H54 (cell line): ENCODE measurements around the gene PDE12.

Experiments
- DNase-seq: peaks from one replicate; pipeline ENCODE4 v3.0.0; 2011; ENCODE audit warnings: low spot score, mixed read lengths; ENCODE audit not compliant: insufficient read length
- FAIRE-seq: peaks from 3 replicates; lab custom pipeline; 2011; peaks lifted over from hg19 to GRCh38; lab: Jason Lieb, UNC
- POLR2A ChIP-seq: IDR thresholded peaks from 2 replicates; pipeline ENCODE4 v1.6.1; 2011; ENCODE audit warnings: low read depth, mild to moderate bottlenecking, low read length

PDE12 gene

GRCh38 chr3:57555738-57556458, at the start of gene PDE12:
PDE12 (plus strand) TSS chr3:57556274; CDS start chr3:57556380, 106 bp downstream.
- peak; percentile 72 for TF ChIP-seq POLR2A
- DNase-seq: peak; percentile 74
- FAIRE-seq: no peak

GRCh38 chr3:57512166-57512565, 43.9 kb upstream of the PDE12 start:
- FAIRE-seq (no peak), DNase-seq (no peak)
- no peak for TF ChIP-seq POLR2A

GRCh38 chr3:57518276-57518915, 37.7 kb upstream of the PDE12 start:
- FAIRE-seq (peak; percentile 81), DNase-seq (peak; percentile 12)
- TF ChIP-seq POLR2A: no peak

GRCh38 chr3:57530071-57530608, 25.9 kb upstream of the PDE12 start:
- DNase-seq (no peak), FAIRE-seq (no peak)
- no peak for TF ChIP-seq POLR2A

GRCh38 chr3:57538465-57538864, 17.6 kb upstream of the PDE12 start:
- DNase-seq: no peak

GRCh38 chr3:57544181-57545125, 11.6 kb upstream of the PDE12 start, which contains the start of gene DNAH12:
DNAH12 (minus strand) TSS chr3:57544344; CDS start chr3:57542870, 1,474 bp downstream.
- TF ChIP-seq POLR2A: no peak
- no peak for FAIRE-seq
- no peak for DNase-seq

More at GRCh38 chr3:57538465-57538864, 17.6 kb upstream of the PDE12 start:
- TF ChIP-seq POLR2A: no peak
- no peak for FAIRE-seq

- no peak for DNase-seq
- no peak for FAIRE-seq
- no peak for TF ChIP-seq POLR2A
Observed at GRCh38 chr3:57545636-57546268, 10.3 kb upstream of the PDE12 start.

GRCh38 chr3:57546616-57547015, 9.5 kb upstream of the PDE12 start:
- no peak for TF ChIP-seq POLR2A
- no peak for DNase-seq
- FAIRE-seq: no peak

- no peak for TF ChIP-seq POLR2A
- no peak for FAIRE-seq
- no peak for DNase-seq
Observed at GRCh38 chr3:57555306-57555705, 768 bp upstream of the PDE12 start.

- FAIRE-seq: no peak
- no peak for TF ChIP-seq POLR2A
- peak; percentile 23 for DNase-seq
Observed at GRCh38 chr3:57556459-57557084, 498 bp downstream of the PDE12 start.

- FAIRE-seq: no peak
- no peak for DNase-seq
- TF ChIP-seq POLR2A: no peak
Observed at GRCh38 chr3:57557085-57557537, 1.0 kb downstream of the PDE12 start.

GRCh38 chr3:57559526-57559925, 3.5 kb downstream of the PDE12 start:
- FAIRE-seq: no peak
- no peak for TF ChIP-seq POLR2A
- DNase-seq: no peak
